H1 (cell line): ENCODE data around the gene SYT14. TPM values are rescaled to one million over a fixed set of nuclear protein-coding genes. Genes with fewer than 3 reads are reported as not detected.

Experiments
- CTCF ChIA-PET: fragments of 300-600 bp; sonication (Branson Sonifier 250); formaldehyde crosslinking; loops from one replicate; lab custom pipeline; 2021; ENCODE audit not compliant: partially characterized antibody; lab: Charles Lee
- POLR2A ChIA-PET: fragments of 300-600 bp; sonication (Branson Sonifier 250); formaldehyde crosslinking; loops from one replicate; lab custom pipeline; 2021; ENCODE audit warnings: inconsistent platforms; ENCODE audit not compliant: partially characterized antibody; lab: Charles Lee
- DNase-seq, 2 experiments: peaks; one replicate each; pipeline versions ENCODE4 v3.0.0 to v3.0.0-alpha.2; 2010 to 2022; ENCODE audit warnings: low spot score in 2 of 2, low read depth in 1 of 2, mixed read lengths in 1 of 2
- FAIRE-seq: peaks from 2 replicates; lab custom pipeline; 2011; peaks lifted over from hg19 to GRCh38; lab: Jason Lieb, UNC
- H2AFZ ChIP-seq: 2 replicates; pipeline ENCODE4 v1.8.1; 2012; ENCODE audit warnings: low read length, inconsistent platforms
- H2AK5ac ChIP-seq: 2 replicates; pipeline ENCODE4 v1.6.1; 2013; ENCODE audit warnings: low read depth, low read length
- H2BK120ac ChIP-seq: replicated peaks from 2 replicates; pipeline ENCODE3; 2013; ENCODE audit warnings: low read depth, low read length, inconsistent platforms
- H2BK12ac ChIP-seq: 2 replicates; pipeline ENCODE4 v1.6.1; 2013; ENCODE audit warnings: low read depth, low read length
- H2BK15ac ChIP-seq: 2 replicates; pipeline ENCODE4 v1.6.1; 2013; ENCODE audit warnings: low read length
- H2BK20ac ChIP-seq: 2 replicates; pipeline ENCODE4 v1.6.1; 2013; ENCODE audit warnings: low read length
- H2BK5ac ChIP-seq: 2 replicates; pipeline ENCODE4 v1.6.1; 2013; ENCODE audit warnings: low read depth, low read length
- H3K14ac ChIP-seq: 2 replicates; pipeline ENCODE4 v1.6.1; 2013; ENCODE audit warnings: inconsistent platforms; ENCODE audit not compliant: insufficient read length
- H3K18ac ChIP-seq: 2 replicates; pipeline ENCODE4 v1.6.1; 2013; ENCODE audit warnings: low read length; ENCODE audit errors: extremely low read depth
- H3K23ac ChIP-seq: 2 replicates; pipeline ENCODE4 v1.6.1; 2013; ENCODE audit warnings: inconsistent platforms; ENCODE audit not compliant: insufficient read length
- H3K23me2 ChIP-seq: 2 replicates; pipeline ENCODE4 v1.6.1; 2013; ENCODE audit warnings: low read depth, low read length
- H3K27ac ChIP-seq: 2 replicates; pipeline ENCODE4 v1.6.1; 2011; ENCODE audit warnings: low read depth, low read length, inconsistent platforms
- H3K27me3 ChIP-seq, 4 experiments: replicated peaks in 1 of 4; 1 replicate in 1 of 4; 2 replicates in 3 of 4; pipeline versions ENCODE4 v1.6.1 to v1.8.1; 2011 to 2013; ENCODE audit warnings: low read length in 3 of 4, mild to moderate bottlenecking in 3 of 4, inconsistent platforms in 2 of 4, mixed read lengths in 2 of 4, moderate library complexity in 1 of 4; ENCODE audit not compliant: control insufficient read depth in 3 of 4, insufficient read depth in 3 of 4; ENCODE audit errors: extremely low read depth in 1 of 4
- H3K36me3 ChIP-seq, 4 experiments: 2 replicates each; pipeline versions ENCODE4 v1.6.1 to v1.8.1; 2011 to 2013; ENCODE audit warnings: mild to moderate bottlenecking in 4 of 4, low read length in 3 of 4, moderate library complexity in 2 of 4, control low read depth in 1 of 4, inconsistent platforms in 1 of 4; ENCODE audit not compliant: insufficient read depth in 4 of 4, control insufficient read depth in 2 of 4
- H3K4ac ChIP-seq: replicated peaks from 2 replicates; pipeline ENCODE3; 2013; ENCODE audit warnings: low read length, low read depth, mixed read lengths, inconsistent platforms; ENCODE audit not compliant: insufficient read length
- H3K4me1 ChIP-seq, 4 experiments: replicated peaks in 1 of 4; 1 replicate in 1 of 4; 2 replicates in 3 of 4; pipeline versions ENCODE4 v1.6.1 to v1.8.1; 2011 to 2013; ENCODE audit warnings: low read length in 3 of 4, inconsistent platforms in 2 of 4, mixed read lengths in 1 of 4; ENCODE audit not compliant: insufficient read depth in 4 of 4, control insufficient read depth in 3 of 4
- H3K4me2 ChIP-seq, 2 experiments: 2 replicates each; pipeline versions ENCODE4 v1.6.1 to v1.8.1; 2011 to 2013; ENCODE audit warnings: low read depth in 2 of 2, low read length in 2 of 2, control low read depth in 1 of 2, inconsistent platforms in 1 of 2, mild to moderate bottlenecking in 1 of 2; ENCODE audit not compliant: insufficient read depth in 1 of 2
- H3K4me3 ChIP-seq, 4 experiments: fragments of 200-600, 300-600 bp in 1 of 4; sonication (generic), shearing (Covaris generic), sonication (Bioruptor Twin) in 1 of 4; 2 replicates each; pipeline versions ENCODE4 v1.5.1 to v1.8.1; 2011 to 2016; ENCODE audit warnings: low read length in 4 of 4, low read depth in 3 of 4, control low read depth in 2 of 4, inconsistent platforms in 2 of 4, mild to moderate bottlenecking in 2 of 4, mixed read lengths in 1 of 4, moderate library complexity in 1 of 4; ENCODE audit not compliant: insufficient read depth in 2 of 4; ENCODE audit errors: extremely low read depth in 1 of 4
- H3K56ac ChIP-seq: replicated peaks from 2 replicates; pipeline ENCODE3; 2013; ENCODE audit warnings: low read depth, mild to moderate bottlenecking, mixed read lengths, low read length, inconsistent platforms; ENCODE audit not compliant: insufficient read length
- H3K79me1 ChIP-seq: 2 replicates; pipeline ENCODE4 v1.6.1; 2013; ENCODE audit warnings: low read depth, low read length, control low read depth
- H3K79me2 ChIP-seq, 2 experiments: 2 replicates each; pipeline versions ENCODE4 v1.6.1 to v1.8.1; 2012 to 2013; ENCODE audit warnings: low read length in 2 of 2, mild to moderate bottlenecking in 2 of 2, inconsistent platforms in 1 of 2; ENCODE audit not compliant: insufficient read depth in 2 of 2, control insufficient read depth in 1 of 2
- H3K9ac ChIP-seq, 4 experiments: replicated peaks in 1 of 4; 1 replicate in 1 of 4; 2 replicates in 3 of 4; pipeline versions ENCODE4 v1.6.1 to v1.8.1; 2011 to 2013; ENCODE audit warnings: low read depth in 3 of 4, low read length in 3 of 4, control low read depth in 2 of 4, mild to moderate bottlenecking in 2 of 4, moderate library complexity in 2 of 4, inconsistent platforms in 1 of 4; ENCODE audit errors: extremely low read depth in 1 of 4
- H3K9me3 ChIP-seq, 2 experiments: 2 replicates each; pipeline versions ENCODE4 v1.6.1 to v1.8.1; 2012 to 2013; ENCODE audit warnings: mild to moderate bottlenecking in 2 of 2, moderate library complexity in 2 of 2, control low read depth in 1 of 2, inconsistent platforms in 1 of 2, low read depth in 1 of 2, low read length in 1 of 2, mixed read lengths in 1 of 2; ENCODE audit not compliant: insufficient read depth in 2 of 2
- H4K20me1 ChIP-seq, 2 experiments: replicated peaks in 1 of 2; 2 replicates each; pipeline versions ENCODE3 to v1.8.1; 2011 to 2013; ENCODE audit warnings: inconsistent platforms in 2 of 2, low read length in 2 of 2, mild to moderate bottlenecking in 1 of 2; ENCODE audit not compliant: insufficient read depth in 2 of 2, control insufficient read depth in 1 of 2
- H4K5ac ChIP-seq: 2 replicates; pipeline ENCODE4 v1.6.1; 2013; ENCODE audit warnings: low read length, low read depth, mixed read lengths, inconsistent platforms; ENCODE audit not compliant: insufficient read length
- H4K8ac ChIP-seq: 2 replicates; pipeline ENCODE4 v1.8.0; 2013; ENCODE audit warnings: mild to moderate bottlenecking, moderate library complexity, low read length, inconsistent platforms; ENCODE audit not compliant: insufficient read depth; ENCODE audit errors: extremely low read depth
- H4K91ac ChIP-seq: replicated peaks from 2 replicates; pipeline ENCODE3; 2013; ENCODE audit warnings: low read length, mixed read lengths, inconsistent platforms; ENCODE audit not compliant: insufficient read length
- BRCA1 ChIP-seq: IDR thresholded peaks from 2 replicates; pipeline ENCODE4 v1.6.1; 2012; ENCODE audit warnings: low read depth, low read length, improper control_type of control experiment
- CHD1 ChIP-seq: IDR thresholded peaks from 2 replicates; pipeline ENCODE4 v1.6.1; 2012; ENCODE audit warnings: low read depth, low read length, improper control_type of control experiment
- HDAC2 ChIP-seq, 2 experiments: fragments of 300-600 bp in 1 of 2; sonication (generic) in 1 of 2; IDR thresholded peaks; 2 replicates each; pipeline ENCODE4 v1.6.1; 2011 to 2012; ENCODE audit warnings: low read depth in 2 of 2, low read length in 2 of 2, mild to moderate bottlenecking in 2 of 2, moderate library complexity in 2 of 2, borderline replicate concordance in 1 of 2, inconsistent platforms in 1 of 2
- HDAC6 ChIP-seq: IDR thresholded peaks from one replicate; pipeline ENCODE4 v1.7.1; 2012; ENCODE audit warnings: low read depth, mild to moderate bottlenecking, inconsistent platforms, low read length, moderate library complexity
- NRF1 ChIP-seq: IDR thresholded peaks from 2 replicates; pipeline ENCODE4 v1.6.1; 2011; ENCODE audit warnings: mild to moderate bottlenecking, low read depth, low read length, improper control_type of control experiment
- POLR2A ChIP-seq, 2 experiments: IDR thresholded peaks; 1 replicate in 1 of 2; 2 replicates in 1 of 2; pipeline ENCODE4 v1.6.1; 2011; ENCODE audit warnings: low read depth in 2 of 2, low read length in 2 of 2, mild to moderate bottlenecking in 2 of 2; ENCODE audit errors: control extremely low read depth in 1 of 2
- POLR2AphosphoS5 ChIP-seq: IDR thresholded peaks from 2 replicates; pipeline ENCODE4 v1.6.1; 2011; ENCODE audit warnings: low read depth, low read length
- POU5F1 ChIP-seq: IDR thresholded peaks from 2 replicates; pipeline ENCODE4 v1.6.1; 2011; ENCODE audit warnings: low read depth, mild to moderate bottlenecking, low read length, moderate library complexity
- RAD21 ChIP-seq, 2 experiments: IDR thresholded peaks in 1 of 2; conservative IDR thresholded peaks in 1 of 2; 2 replicates each; pipeline ENCODE4 v1.6.1; 2011; ENCODE audit warnings: low read depth in 2 of 2, low read length in 2 of 2, improper control_type of control experiment in 1 of 2, inconsistent platforms in 1 of 2, mild to moderate bottlenecking in 1 of 2, moderate library complexity in 1 of 2
- RXRA ChIP-seq: IDR thresholded peaks from 2 replicates; pipeline ENCODE4 v1.6.1; 2011; ENCODE audit warnings: low read depth, mild to moderate bottlenecking, low read length, moderate library complexity; ENCODE audit not compliant: insufficient read depth
- SAP30 ChIP-seq: fragments of 300-600 bp; sonication (generic); IDR thresholded peaks from 2 replicates; pipeline ENCODE4 v1.7.1; 2012; ENCODE audit warnings: low read length, moderate library complexity, mild to moderate bottlenecking, inconsistent platforms; ENCODE audit not compliant: insufficient read depth, insufficient replicate concordance
- SP1 ChIP-seq: IDR thresholded peaks from 2 replicates; pipeline ENCODE4 v1.6.1; 2011; ENCODE audit warnings: low read depth, low read length
- SRF ChIP-seq: IDR thresholded peaks from 2 replicates; pipeline ENCODE4 v1.6.1; 2011; ENCODE audit warnings: mild to moderate bottlenecking, low read depth, low read length, moderate library complexity
- TAF1 ChIP-seq: IDR thresholded peaks from 2 replicates; pipeline ENCODE4 v1.6.1; 2011; ENCODE audit warnings: mild to moderate bottlenecking, low read depth, low read length
- YY1 ChIP-seq: IDR thresholded peaks from 2 replicates; pipeline ENCODE4 v1.6.1; 2011; ENCODE audit warnings: low read depth, mild to moderate bottlenecking, low read length
- polyA plus RNA-seq, 7 experiments: library from polyadenylated mRNA; depleted of rRNA in 3 of 7; stranded (reverse) in 5 of 7; unstranded in 2 of 7; fragments of >200 nt in 5 of 7; fragments of 200-250 nt in 2 of 7; gene quantifications; 1 replicate in 5 of 7; 2 replicates in 1 of 7; 4 replicates in 1 of 7; pipeline versions ENCODE4 v1.2.1 to v1.2.3, GENCODE V29; 2011 to 2013; ENCODE audit warnings: missing spikeins in 2 of 7, mixed read lengths in 2 of 7
- total RNA-seq: library from RNA; stranded (reverse); fragmentation: NEBNext Ultra II Directional; extraction: Animal tissue kit (Norgen Biotek cat#: 25700); gene quantifications from 2 replicates; pipeline ENCODE4 v1.2.1, GENCODE V29; 2021
- TF ChIP-seq, protein P1 (sequence below): IDR thresholded peaks from 2 replicates; pipeline ENCODE4 v1.6.1; 2012; ENCODE audit warnings: inconsistent platforms

Gene SYT14
- total and polyA plus RNA-seq, 2 of the 8 experiments (the other 6 are each of a cell fraction or from before 2014, with no cell fraction given) = 2.3 to 18.4 TPM

DNA sequence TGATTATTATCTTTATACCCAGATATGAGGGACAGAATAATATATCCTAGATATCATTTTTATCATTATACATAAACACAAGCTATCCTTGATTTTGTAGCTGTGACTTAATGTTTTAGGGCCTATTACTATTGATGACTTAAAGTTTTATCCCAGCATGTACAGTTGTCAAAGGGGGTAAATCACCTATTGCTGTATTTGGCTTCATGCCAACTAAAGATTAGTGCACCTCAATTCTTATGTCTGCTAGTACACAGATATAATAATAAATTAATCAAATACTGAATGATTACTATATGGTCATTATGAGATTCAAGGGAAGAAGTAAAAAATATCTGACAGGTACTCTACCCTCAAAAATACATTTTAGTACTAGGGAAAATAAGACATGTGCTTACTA lies 84.0 kb downstream of the SYT14 start:
- H3K36me3 ChIP-seq = peaks cover 0 to 4% (median 0%) of the 10 kb centered on the region in 4 experiments; a peak in 1 of 8 replicates
- DNase-seq (no peak), FAIRE-seq (no peak)
- ChIA-PET CTCF (interaction anchor here (1.7 kb wide), 1 partner anchor 122 kb away, joined by 14 read pairs; no protein-coding TSS in a partner anchor), POLR2A (no interaction called here)
- no peak overlapping the region for H3K4me3 ChIP-seq
- no peak overlapping the region for H3K23ac ChIP-seq
- no peak overlapping the region for H3K4ac ChIP-seq
- H3K14ac ChIP-seq = no peak overlapping the region
- H2AK5ac ChIP-seq = no peak overlapping the region
- H3K27ac ChIP-seq = no peak overlapping the region
- no peak overlapping the region for H2BK15ac ChIP-seq
- H4K5ac ChIP-seq = no peak overlapping the region
- no peaks in the 10 kb centered on the region for H3K79me1 ChIP-seq
- no peak overlapping the region for H2BK120ac ChIP-seq
- H2BK5ac ChIP-seq = no peak overlapping the region
- H4K91ac ChIP-seq = no peak overlapping the region
- H2AFZ ChIP-seq = no peak overlapping the region
- H2BK20ac ChIP-seq = no peak overlapping the region
- H3K27me3 ChIP-seq = no peaks in the 10 kb centered on the region
- no peak overlapping the region for H2BK12ac ChIP-seq
- no peak overlapping the region for H4K8ac ChIP-seq
- no peaks in the 10 kb centered on the region for H3K79me2 ChIP-seq
- H3K56ac ChIP-seq = no peak overlapping the region
- no peaks in the 10 kb centered on the region for H3K9me3 ChIP-seq
- H3K4me2 ChIP-seq = no peak overlapping the region
- H3K18ac ChIP-seq = no peak overlapping the region
- H3K9ac ChIP-seq = no peak overlapping the region
- H3K23me2 ChIP-seq = no peaks in the 10 kb centered on the region
- H4K20me1 ChIP-seq = no peaks in the 10 kb centered on the region
- no peaks in the 10 kb centered on the region for H3K4me1 ChIP-seq
- TF ChIP-seq SAP30 (no peak), HDAC6 (no peak), SP1 (no peak), RXRA (no peak), YY1 (no peak), SRF (no peak), TAF1 (no peak), NRF1 (no peak), HDAC2 (IDR thresholded peaks at IDR 0.05; ENCODE audit: borderline replicate concordance in 1 of 2, low read depth in 2 of 2, low read length in 2 of 2) (no peak), CHD1 (no peak), BRCA1 (no peak), POU5F1 (no peak), POLR2AphosphoS5 (no peak), RAD21 (IDR thresholded peaks at IDR 0.05 in 1 of 2, conservative IDR thresholded peaks at IDR 0.05 in 1 of 2; ENCODE audit: low read depth in 2 of 2, low read length in 2 of 2) (no peak), POLR2A (IDR thresholded peaks at IDR 0.05; ENCODE audit: control extremely low read depth in 1 of 2, low read depth in 2 of 2, low read length in 2 of 2) (no peak)
- TF ChIP-seq, protein P1, sequence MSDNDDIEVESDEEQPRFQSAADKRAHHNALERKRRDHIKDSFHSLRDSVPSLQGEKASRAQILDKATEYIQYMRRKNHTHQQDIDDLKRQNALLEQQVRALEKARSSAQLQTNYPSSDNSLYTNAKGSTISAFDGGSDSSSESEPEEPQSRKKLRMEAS = no peak
